ENCODE results near the gene PWP1. TPM values are rescaled to one million over a fixed set of nuclear protein-coding genes. Genes with fewer than 3 reads are reported as not detected.

PWP1 gene
- total and polyA plus RNA-seq, 2 donors (not counting 1 experiment from before 2014, with no cell fraction given): 51.2 to 63.5 TPM

DNA sequence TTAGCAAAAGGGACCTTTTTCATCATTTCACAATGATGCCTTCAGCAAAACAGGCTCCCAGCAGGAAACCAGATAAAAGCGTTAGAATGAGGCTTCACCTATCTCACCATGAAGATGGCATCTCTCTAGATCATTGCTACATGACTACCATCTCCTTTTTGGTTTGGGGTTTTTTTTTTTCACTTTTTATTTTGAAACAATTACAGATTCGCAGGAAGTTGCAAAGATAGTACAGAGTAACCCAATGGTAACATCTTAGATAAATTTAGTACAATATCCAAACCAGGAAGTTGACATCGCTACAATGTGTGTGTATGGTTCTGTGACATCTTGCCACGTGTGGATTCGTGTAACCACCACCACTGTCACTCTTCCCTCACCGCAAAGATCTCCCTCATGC is 22.3 kb upstream of the PWP1 start:
- WGBS (ENCODE audit: insufficient coverage): no CpG with 5 or more reads among the region's 6 CpGs
- no peak for ATAC-seq (ENCODE audit: low read depth)

DNA sequence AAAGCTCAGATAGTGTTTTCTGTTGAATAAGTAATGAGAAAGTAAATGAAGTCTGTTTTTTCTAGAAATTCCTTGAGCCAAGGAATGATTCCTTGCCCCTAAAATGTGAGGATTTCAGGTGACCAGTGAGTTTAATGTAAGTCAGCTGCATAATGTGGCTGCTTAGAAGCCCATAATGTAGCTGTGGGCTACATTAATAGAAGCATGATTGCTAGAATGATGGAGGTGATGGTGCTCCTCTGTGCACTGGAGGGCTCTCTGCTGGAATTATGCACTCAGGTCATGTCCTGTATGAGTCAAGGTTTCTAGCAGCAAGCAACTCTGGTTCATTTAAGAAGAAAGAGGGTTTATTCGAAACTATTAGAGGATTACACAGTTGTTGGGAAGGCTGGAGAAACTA is 19.6 kb upstream of the PWP1 start:
- Mint-ChIP-seq H3K4me1 (peaks cover 2% of the 10 kb centered on the region), H3K9me3 (ENCODE audit: insufficient read depth) (no peaks in the 10 kb centered on the region), H3K4me3 (no peak overlapping the region), H3K27ac (no peak overlapping the region), H3K27me3 (peaks cover 50% of the 10 kb centered on the region)
- peaks cover 0 to 20% (median 0%) of the 10 kb centered on the region in 4 experiments for H3K27me3 ChIP-seq (replicated peaks in 1 of 4; ENCODE audit: control extremely low read depth in 1 of 4, control insufficient read depth in 3 of 4, insufficient read depth in 4 of 4, low read length in 3 of 4)
- no peak overlapping the region for H2AFZ ChIP-seq (ENCODE audit: insufficient read depth, low read depth, low read length, poor library complexity, severe bottlenecking)
- no peaks in the 10 kb centered on the region for H3K9me3 ChIP-seq (ENCODE audit: control extremely low read depth in 1 of 3, control insufficient read depth in 2 of 3, insufficient read depth in 1 of 3, low read length in 2 of 3)
- ATAC-seq (ENCODE audit: low read depth): no peak
- H3K79me2 ChIP-seq (ENCODE audit: control insufficient read depth, insufficient read depth, low read length): no peaks in the 10 kb centered on the region
- H3K27ac ChIP-seq (ENCODE audit: low read length in 2 of 2): no peak overlapping the region
- H4K20me1 ChIP-seq (ENCODE audit: control insufficient read depth, insufficient read depth, low read length, poor library complexity, severe bottlenecking): no peaks in the 10 kb centered on the region
- H3K4me1 ChIP-seq (ENCODE audit: control insufficient read depth in 2 of 2, insufficient read depth in 2 of 2, low read length in 2 of 2): no peaks in the 10 kb centered on the region
- ChIA-PET POLR2A (no interaction called here), CTCF (interaction anchor here (2.8 kb wide), 1 partner anchor 10 kb away, joined by 9 read pairs; no protein-coding TSS in a partner anchor)
- H3K9ac ChIP-seq (ENCODE audit: low read length): no peak overlapping the region
- no peak for TF ChIP-seq EZH2 (IDR thresholded peaks at IDR 0.05; ENCODE audit: borderline replicate concordance, insufficient read depth, low read depth, low read length, poor library complexity, severe bottlenecking)
- TF ChIP-seq, protein P1, sequence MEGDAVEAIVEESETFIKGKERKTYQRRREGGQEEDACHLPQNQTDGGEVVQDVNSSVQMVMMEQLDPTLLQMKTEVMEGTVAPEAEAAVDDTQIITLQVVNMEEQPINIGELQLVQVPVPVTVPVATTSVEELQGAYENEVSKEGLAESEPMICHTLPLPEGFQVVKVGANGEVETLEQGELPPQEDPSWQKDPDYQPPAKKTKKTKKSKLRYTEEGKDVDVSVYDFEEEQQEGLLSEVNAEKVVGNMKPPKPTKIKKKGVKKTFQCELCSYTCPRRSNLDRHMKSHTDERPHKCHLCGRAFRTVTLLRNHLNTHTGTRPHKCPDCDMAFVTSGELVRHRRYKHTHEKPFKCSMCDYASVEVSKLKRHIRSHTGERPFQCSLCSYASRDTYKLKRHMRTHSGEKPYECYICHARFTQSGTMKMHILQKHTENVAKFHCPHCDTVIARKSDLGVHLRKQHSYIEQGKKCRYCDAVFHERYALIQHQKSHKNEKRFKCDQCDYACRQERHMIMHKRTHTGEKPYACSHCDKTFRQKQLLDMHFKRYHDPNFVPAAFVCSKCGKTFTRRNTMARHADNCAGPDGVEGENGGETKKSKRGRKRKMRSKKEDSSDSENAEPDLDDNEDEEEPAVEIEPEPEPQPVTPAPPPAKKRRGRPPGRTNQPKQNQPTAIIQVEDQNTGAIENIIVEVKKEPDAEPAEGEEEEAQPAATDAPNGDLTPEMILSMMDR (IDR thresholded peaks at IDR 0.05): no peak
- WGBS (ENCODE audit: insufficient coverage): 83% methylated on average over 1 of the region's 1 CpG
- H3K4me2 ChIP-seq (replicated peaks; ENCODE audit: low read depth, low read length, poor library complexity, severe bottlenecking): no peak overlapping the region
- intact Hi-C loops (cut with micrococcal nuclease): no loop called here
- no peaks in the 10 kb centered on the region for H3K36me3 ChIP-seq (replicated peaks in 1 of 2; ENCODE audit: control extremely low read depth in 1 of 2, control insufficient read depth in 1 of 2, extremely low read depth in 1 of 2, insufficient read depth in 2 of 2, low read length in 1 of 2)
- no peak overlapping the region for H3K4me3 ChIP-seq (ENCODE audit: control extremely low read depth in 1 of 5, extremely low read depth in 1 of 5, insufficient read depth in 1 of 5, low read depth in 2 of 5, low read length in 4 of 5)
- DNase-seq: no peak

More for the DNA sequence above, 22.3 kb upstream of the PWP1 start:
- ChIA-PET POLR2A (no interaction called here), CTCF (interaction anchor here (1.4 kb wide), 1 partner anchor 13 kb away, joined by 4 read pairs; no protein-coding TSS in a partner anchor)
- no peak overlapping the region for H2AFZ ChIP-seq (ENCODE audit: insufficient read depth, low read depth, low read length, poor library complexity, severe bottlenecking)
- H3K27ac Mint-ChIP-seq: no peak overlapping the region
- H3K4me1 Mint-ChIP-seq: no peaks in the 10 kb centered on the region
- no peak overlapping the region for H3K4me3 ChIP-seq (ENCODE audit: control extremely low read depth in 1 of 5, extremely low read depth in 1 of 5, insufficient read depth in 1 of 5, low read depth in 2 of 5, low read length in 4 of 5)
- TF ChIP-seq, protein P1 (IDR thresholded peaks at IDR 0.05): no peak
- no peak for TF ChIP-seq EZH2 (IDR thresholded peaks at IDR 0.05; ENCODE audit: borderline replicate concordance, insufficient read depth, low read depth, low read length, poor library complexity, severe bottlenecking)
- H3K4me3 Mint-ChIP-seq: no peak overlapping the region
- no peak overlapping the region for H3K27ac ChIP-seq (ENCODE audit: low read length in 2 of 2)
- no peaks in the 10 kb centered on the region for H3K9me3 Mint-ChIP-seq (ENCODE audit: insufficient read depth)
- intact Hi-C loops (cut with micrococcal nuclease): no loop called here
- no peak overlapping the region for H3K4me2 ChIP-seq (replicated peaks; ENCODE audit: low read depth, low read length, poor library complexity, severe bottlenecking)
- no peak for DNase-seq
- no peaks in the 10 kb centered on the region for H3K79me2 ChIP-seq (ENCODE audit: control insufficient read depth, insufficient read depth, low read length)
- H3K9me3 ChIP-seq (ENCODE audit: control extremely low read depth in 1 of 3, control insufficient read depth in 2 of 3, insufficient read depth in 1 of 3, low read length in 2 of 3): no peaks in the 10 kb centered on the region
- H4K20me1 ChIP-seq (ENCODE audit: control insufficient read depth, insufficient read depth, low read length, poor library complexity, severe bottlenecking): no peaks in the 10 kb centered on the region
- H3K4me1 ChIP-seq (ENCODE audit: control insufficient read depth in 2 of 2, insufficient read depth in 2 of 2, low read length in 2 of 2): no peaks in the 10 kb centered on the region
- peaks cover 33% of the 10 kb centered on the region for H3K27me3 Mint-ChIP-seq
- no peaks in the 10 kb centered on the region for H3K36me3 ChIP-seq (replicated peaks in 1 of 2; ENCODE audit: control extremely low read depth in 1 of 2, control insufficient read depth in 1 of 2, extremely low read depth in 1 of 2, insufficient read depth in 2 of 2, low read length in 1 of 2)
- no peak overlapping the region for H3K9ac ChIP-seq (ENCODE audit: low read length)
- H3K27me3 ChIP-seq (replicated peaks in 1 of 4; ENCODE audit: control extremely low read depth in 1 of 4, control insufficient read depth in 3 of 4, insufficient read depth in 4 of 4, low read length in 3 of 4): peaks cover 0 to 12% (median 0%) of the 10 kb centered on the region in 4 experiments
